Natural killer cell (primary cell): ENCODE measurements around the gene MAP4K3. TPM values are rescaled to one million over a fixed set of nuclear protein-coding genes. Genes with fewer than 3 reads are reported as not detected.
A peak's percentile ranks its signal among the peaks of the same experiment; 100 is the strongest.

ENCODE experiments used
- ATAC-seq, 3 donors: fragments of 150-1000 bp in 2 of 3; fragments of 200-7000 bp in 1 of 3; cut with Tn5 transposase; 1 replicate in 1 of 3; 2 replicates in 2 of 3; pipeline ENCODE4 v1.10.0; 2021; ENCODE audit warnings: mild to moderate bottlenecking in 2 of 3, moderate library complexity in 2 of 3
- DNase-seq, 2 donors: peaks; one replicate each; pipeline versions ENCODE4 v3.0.0 to v3.0.0-alpha.2; 2013 to 2021; ENCODE audit warnings: mixed read lengths in 1 of 2
- H3K27ac ChIP-seq: one replicate; pipeline ENCODE4 v1.5.1; 2013; ENCODE audit warnings: mild to moderate bottlenecking, low read length
- H3K27me3 ChIP-seq: one replicate; pipeline ENCODE4 v1.6.1; 2013; ENCODE audit warnings: low read length; ENCODE audit not compliant: control insufficient read depth, insufficient read depth
- H3K36me3 ChIP-seq: one replicate; pipeline ENCODE4 v1.6.1; 2013; ENCODE audit warnings: low read length; ENCODE audit not compliant: control insufficient read depth, insufficient read depth
- H3K4me1 ChIP-seq: one replicate; pipeline ENCODE4 v1.6.1; 2013; ENCODE audit warnings: low read length; ENCODE audit not compliant: control insufficient read depth, insufficient read depth
- H3K4me3 ChIP-seq: one replicate; pipeline ENCODE4 v1.5.1; 2013; ENCODE audit warnings: low read length
- H3K9me3 ChIP-seq: one replicate; pipeline ENCODE4 v1.6.1; 2013; ENCODE audit warnings: low read length; ENCODE audit not compliant: control insufficient read depth, insufficient read depth
- H3K27ac Mint-ChIP-seq, 2 donors: one replicate each; pipeline ENCODE4 v1.8.0; 2022; ENCODE audit warnings: mild to moderate bottlenecking in 2 of 2, mixed read lengths in 2 of 2, moderate library complexity in 1 of 2
- H3K27me3 Mint-ChIP-seq, 2 donors: one replicate each; pipeline ENCODE4 v1.8.0; 2022; ENCODE audit warnings: low read depth in 2 of 2, mixed read lengths in 2 of 2
- H3K36me3 Mint-ChIP-seq: one replicate; pipeline ENCODE4 v1.8.0; 2022; ENCODE audit warnings: mixed read lengths
- H3K4me1 Mint-ChIP-seq, 2 donors: one replicate each; pipeline ENCODE4 v1.8.0; 2022; ENCODE audit warnings: mixed read lengths in 2 of 2
- H3K4me3 Mint-ChIP-seq: one replicate; pipeline ENCODE4 v1.8.0; 2022; ENCODE audit warnings: mild to moderate bottlenecking, moderate library complexity, mixed read lengths
- H3K9me3 Mint-ChIP-seq, 2 donors: one replicate each; pipeline ENCODE4 v1.8.0; 2022; ENCODE audit warnings: mixed read lengths in 2 of 2
- WGBS: methylation state at CpG from one replicate; pipeline ENCODE4 v1.1.7; 2013; ENCODE audit warnings: missing lambda C conversion rate; ENCODE audit not compliant: insufficient coverage; 5-methylcytosine and 5-hydroxymethylcytosine counted together
- intact Hi-C: fragments of 100-400 bp; cut with micrococcal nuclease; formaldehyde crosslinking; loops from one replicate; pipeline ENCODE4 v1.14.2; 2022
- total RNA-seq, 4 donors: library from RNA; stranded (reverse); fragments of 120-200 nt in 1 of 4; gene quantifications; one replicate each; pipeline versions ENCODE4 v1.2.3 to v1.2.4, GENCODE V29; 2013 to 2022
- TF ChIP-seq, protein P1 (sequence below): fragments of 200-600 bp; IDR thresholded peaks from one replicate; pipeline ENCODE4 v1.8.0; 2022; ENCODE audit warnings: antibody characterized with exemption

The MAP4K3 gene
- total RNA-seq, 3 donors from 2014 or later (not counting 1 experiment from before 2014, with no cell fraction given): 17.3 to 25.9 (median 20.3) TPM

DNA sequence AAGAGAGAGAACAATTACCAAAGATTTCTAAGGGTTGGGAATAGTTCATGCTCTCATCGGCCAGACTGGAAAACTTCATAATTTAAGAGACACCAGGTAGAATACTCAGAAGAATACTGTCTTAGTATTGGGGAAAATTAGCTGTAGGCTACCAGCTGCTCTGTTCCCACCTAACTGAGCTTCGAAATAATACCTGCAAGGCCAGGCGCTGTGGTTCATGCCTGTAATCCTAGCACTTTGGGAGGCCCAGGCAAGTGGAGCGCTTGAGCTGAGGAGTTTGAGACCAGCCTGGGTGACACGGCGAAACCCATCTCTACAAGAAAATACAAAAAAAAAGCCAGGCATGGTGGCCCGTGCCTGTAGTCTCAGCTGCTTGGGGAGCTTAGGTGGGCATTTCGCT is 35.8 kb downstream of the MAP4K3 start:
- Mint-ChIP-seq H3K27ac (peak overlapping the region in 1 of 2 donors; percentile 25), H3K9me3 (no peaks in the 10 kb centered on the region), H3K4me3 (no peak overlapping the region), H3K27me3 (no peaks in the 10 kb centered on the region), H3K36me3 (no peaks in the 10 kb centered on the region), H3K4me1 (peaks cover 56 to 59% of the 10 kb centered on the region in 2 donors)
- DNase-seq: no peak
- no peaks in the 10 kb centered on the region for H3K27me3 ChIP-seq
- H3K9me3 ChIP-seq: no peaks in the 10 kb centered on the region
- 98% methylated on average over 8 of the region's 8 CpGs for WGBS
- no peaks in the 10 kb centered on the region for H3K36me3 ChIP-seq
- intact Hi-C loops: no loop called here
- H3K4me1 ChIP-seq: no peaks in the 10 kb centered on the region
- H3K4me3 ChIP-seq: no peak overlapping the region
- no peak overlapping the region for H3K27ac ChIP-seq
- ATAC-seq: no peak
- TF ChIP-seq, protein P1, sequence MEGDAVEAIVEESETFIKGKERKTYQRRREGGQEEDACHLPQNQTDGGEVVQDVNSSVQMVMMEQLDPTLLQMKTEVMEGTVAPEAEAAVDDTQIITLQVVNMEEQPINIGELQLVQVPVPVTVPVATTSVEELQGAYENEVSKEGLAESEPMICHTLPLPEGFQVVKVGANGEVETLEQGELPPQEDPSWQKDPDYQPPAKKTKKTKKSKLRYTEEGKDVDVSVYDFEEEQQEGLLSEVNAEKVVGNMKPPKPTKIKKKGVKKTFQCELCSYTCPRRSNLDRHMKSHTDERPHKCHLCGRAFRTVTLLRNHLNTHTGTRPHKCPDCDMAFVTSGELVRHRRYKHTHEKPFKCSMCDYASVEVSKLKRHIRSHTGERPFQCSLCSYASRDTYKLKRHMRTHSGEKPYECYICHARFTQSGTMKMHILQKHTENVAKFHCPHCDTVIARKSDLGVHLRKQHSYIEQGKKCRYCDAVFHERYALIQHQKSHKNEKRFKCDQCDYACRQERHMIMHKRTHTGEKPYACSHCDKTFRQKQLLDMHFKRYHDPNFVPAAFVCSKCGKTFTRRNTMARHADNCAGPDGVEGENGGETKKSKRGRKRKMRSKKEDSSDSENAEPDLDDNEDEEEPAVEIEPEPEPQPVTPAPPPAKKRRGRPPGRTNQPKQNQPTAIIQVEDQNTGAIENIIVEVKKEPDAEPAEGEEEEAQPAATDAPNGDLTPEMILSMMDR: no peak

DNA sequence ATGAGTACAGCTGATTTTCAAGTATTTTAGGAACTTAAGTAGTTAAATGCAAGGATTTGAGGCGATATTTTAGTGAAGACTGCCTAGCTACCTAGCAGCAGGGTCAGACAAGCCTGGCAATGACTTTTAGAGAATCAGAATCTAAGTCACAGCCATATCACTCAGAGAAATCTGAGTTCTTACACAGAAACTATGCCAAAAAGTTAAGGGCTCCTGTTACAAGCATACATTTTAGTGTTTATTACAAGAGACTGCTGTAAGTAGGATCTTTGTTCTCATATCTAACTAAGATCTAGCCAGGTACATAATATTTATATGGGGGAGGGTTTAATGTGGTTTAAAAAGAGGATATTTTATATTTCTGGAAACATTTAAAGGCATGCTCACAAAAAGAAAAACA is 37.5 kb downstream of the MAP4K3 start:
- H3K36me3 Mint-ChIP-seq: no peaks in the 10 kb centered on the region
- no peaks in the 10 kb centered on the region for H3K9me3 Mint-ChIP-seq
- intact Hi-C loops: no loop called here
- H3K4me1 ChIP-seq: no peaks in the 10 kb centered on the region
- no peak for DNase-seq
- H3K36me3 ChIP-seq: no peaks in the 10 kb centered on the region
- no peak overlapping the region for H3K27ac Mint-ChIP-seq
- H3K27me3 Mint-ChIP-seq: no peaks in the 10 kb centered on the region
- H3K27ac ChIP-seq: no peak overlapping the region
- WGBS: 90% methylated on average over 1 of the region's 1 CpG
- ATAC-seq: no peak
- no peak overlapping the region for H3K4me3 Mint-ChIP-seq
- TF ChIP-seq, protein P1: no peak
- peaks cover 48 to 50% of the 10 kb centered on the region in 2 donors for H3K4me1 Mint-ChIP-seq
- H3K4me3 ChIP-seq: no peak overlapping the region
- H3K27me3 ChIP-seq: no peaks in the 10 kb centered on the region
- no peaks in the 10 kb centered on the region for H3K9me3 ChIP-seq

DNA sequence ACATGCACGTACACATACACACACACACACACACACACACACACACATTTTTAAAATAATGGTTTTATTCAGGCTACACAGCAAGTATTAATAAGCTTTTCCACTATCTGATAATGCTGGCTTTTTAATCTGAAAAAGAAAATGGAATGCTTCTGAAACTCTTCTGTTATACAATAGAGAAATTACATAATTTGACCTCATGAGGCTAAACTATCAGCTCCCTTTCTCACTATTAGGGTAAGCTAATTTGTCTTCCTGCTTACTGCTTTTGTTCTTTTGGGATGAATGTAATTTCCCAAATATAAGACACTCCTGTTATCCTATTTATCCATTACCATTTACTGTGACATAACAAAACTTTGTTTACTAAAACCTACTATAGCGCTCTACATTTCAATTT is 41.8 kb downstream of the MAP4K3 start:
- Mint-ChIP-seq H3K4me3 (no peak overlapping the region), H3K27ac (no peak overlapping the region), H3K27me3 (no peaks in the 10 kb centered on the region), H3K4me1 (peaks cover 16 to 32% of the 10 kb centered on the region in 2 donors), H3K36me3 (no peaks in the 10 kb centered on the region), H3K9me3 (no peaks in the 10 kb centered on the region)
- intact Hi-C loops: no loop called here
- H3K27me3 ChIP-seq: no peaks in the 10 kb centered on the region
- H3K4me1 ChIP-seq: no peaks in the 10 kb centered on the region
- TF ChIP-seq, protein P1: no peak
- H3K4me3 ChIP-seq: no peak overlapping the region
- no peaks in the 10 kb centered on the region for H3K9me3 ChIP-seq
- no peak for DNase-seq
- H3K27ac ChIP-seq: no peak overlapping the region
- H3K36me3 ChIP-seq: no peaks in the 10 kb centered on the region
- ATAC-seq: no peak
- WGBS: 100% methylated on average over 2 of the region's 2 CpGs

DNA sequence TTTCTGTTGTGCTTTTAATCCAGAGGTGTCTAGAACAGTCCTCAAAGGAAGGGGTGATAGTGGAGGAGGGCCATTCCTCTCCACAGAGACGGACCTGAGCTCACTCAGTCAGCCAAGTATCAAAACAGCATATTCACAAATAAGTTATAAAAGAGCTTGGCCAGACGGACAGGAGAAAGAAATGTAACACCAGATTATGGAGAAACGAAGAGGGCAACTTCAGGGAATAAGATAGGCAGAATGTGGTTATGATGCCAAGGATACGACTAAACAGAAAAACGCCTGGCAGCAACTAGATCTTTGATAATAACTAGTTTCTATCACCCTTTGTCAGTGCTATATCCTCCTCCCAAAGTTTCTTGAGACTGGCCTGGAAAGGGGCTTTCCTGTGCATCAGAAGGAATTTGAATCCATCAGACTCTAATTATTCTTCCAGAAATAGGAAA is 42.5 kb downstream of the MAP4K3 start:
- H3K9me3 Mint-ChIP-seq: no peaks in the 10 kb centered on the region
- WGBS: 94% methylated on average over 4 of the region's 5 CpGs
- H3K36me3 ChIP-seq: no peaks in the 10 kb centered on the region
- no peak overlapping the region for H3K4me3 Mint-ChIP-seq
- no peaks in the 10 kb centered on the region for H3K36me3 Mint-ChIP-seq
- DNase-seq (no peak), ATAC-seq (no peak)
- H3K9me3 ChIP-seq: no peaks in the 10 kb centered on the region
- no peaks in the 10 kb centered on the region for H3K27me3 ChIP-seq
- no peak overlapping the region for H3K27ac ChIP-seq
- TF ChIP-seq, protein P1: no peak
- no peak overlapping the region for H3K27ac Mint-ChIP-seq
- no peaks in the 10 kb centered on the region for H3K27me3 Mint-ChIP-seq
- no peak overlapping the region for H3K4me3 ChIP-seq
- intact Hi-C loops: no loop called here
- H3K4me1 ChIP-seq: no peaks in the 10 kb centered on the region
- H3K4me1 Mint-ChIP-seq: peaks cover 10 to 24% of the 10 kb centered on the region in 2 donors
